ENCODE data around the gene RPS10.

RPS10 gene

DNA sequence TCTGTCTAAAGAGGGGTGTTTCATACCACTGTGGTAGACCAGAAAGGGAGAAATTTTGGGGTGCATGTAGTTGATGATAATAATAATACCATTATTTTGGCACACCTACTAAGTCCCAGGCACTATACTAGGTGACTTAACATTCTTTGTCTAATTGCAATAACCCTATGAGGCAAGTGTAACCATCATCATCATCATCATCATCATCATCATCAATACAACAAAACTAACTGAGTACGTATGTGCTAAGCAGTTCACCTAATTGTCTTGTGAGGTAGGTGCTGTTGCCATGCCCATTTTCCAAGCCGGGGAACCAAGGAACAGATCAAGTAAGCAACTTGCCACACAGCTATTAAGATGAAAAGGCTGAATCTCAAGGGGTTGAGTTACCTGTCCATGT, 37.4 kb upstream of the RPS10 start:
- no peak overlapping the region for H3K27ac ChIP-seq (ENCODE audit: low read length)
- no peaks in the 10 kb centered on the region for H3K36me3 ChIP-seq (ENCODE audit: control insufficient read depth in 1 of 2, insufficient read depth in 2 of 2, low read length in 2 of 2)
- H3K9me3 ChIP-seq (ENCODE audit: control insufficient read depth in 1 of 2, low read length in 2 of 2) = no peaks in the 10 kb centered on the region
- H3K4me1 ChIP-seq (ENCODE audit: control insufficient read depth in 1 of 2, insufficient read depth in 2 of 2, low read length in 2 of 2) = peaks cover 0 to 9% of the 10 kb centered on the region in 2 donors
- peaks cover 12% of the 10 kb centered on the region for H3K27me3 ChIP-seq (ENCODE audit: low read depth, low read length)
- no peak overlapping the region for H3K4me3 ChIP-seq (ENCODE audit: low read depth in 1 of 2, low read length in 2 of 2)

DNA sequence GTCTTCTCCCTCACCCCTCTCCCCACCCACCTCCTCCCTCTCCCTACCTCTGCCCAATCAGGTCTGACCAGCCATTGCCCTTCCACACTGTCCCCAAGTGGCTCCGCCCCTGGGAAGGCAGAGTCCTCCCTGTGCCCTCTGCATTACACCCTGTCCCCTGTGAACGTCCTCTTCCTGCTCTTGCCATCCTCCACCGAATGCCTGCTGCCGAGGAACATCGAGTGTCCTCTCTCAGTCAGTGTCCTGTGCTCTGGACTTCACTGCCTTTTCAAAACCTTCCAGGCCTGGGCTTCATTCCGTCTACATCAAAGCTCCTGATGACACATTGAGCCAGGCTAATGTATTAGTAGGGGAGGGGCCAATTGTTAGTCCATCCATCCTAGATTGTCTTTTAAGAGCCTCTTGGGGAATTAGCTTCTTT, 36.7 kb upstream of the RPS10 start:
- H3K27ac ChIP-seq (ENCODE audit: low read length) = no peak overlapping the region
- H3K36me3 ChIP-seq (ENCODE audit: control insufficient read depth in 1 of 2, insufficient read depth in 2 of 2, low read length in 2 of 2) = no peaks in the 10 kb centered on the region
- no peaks in the 10 kb centered on the region for H3K9me3 ChIP-seq (ENCODE audit: control insufficient read depth in 1 of 2, low read length in 2 of 2)
- peaks cover 12% of the 10 kb centered on the region for H3K27me3 ChIP-seq (ENCODE audit: low read depth, low read length)
- no peak overlapping the region for H3K4me3 ChIP-seq (ENCODE audit: low read depth in 1 of 2, low read length in 2 of 2)
- H3K4me1 ChIP-seq (ENCODE audit: control insufficient read depth in 1 of 2, insufficient read depth in 2 of 2, low read length in 2 of 2) = peaks cover 0 to 9% of the 10 kb centered on the region in 2 donors

DNA sequence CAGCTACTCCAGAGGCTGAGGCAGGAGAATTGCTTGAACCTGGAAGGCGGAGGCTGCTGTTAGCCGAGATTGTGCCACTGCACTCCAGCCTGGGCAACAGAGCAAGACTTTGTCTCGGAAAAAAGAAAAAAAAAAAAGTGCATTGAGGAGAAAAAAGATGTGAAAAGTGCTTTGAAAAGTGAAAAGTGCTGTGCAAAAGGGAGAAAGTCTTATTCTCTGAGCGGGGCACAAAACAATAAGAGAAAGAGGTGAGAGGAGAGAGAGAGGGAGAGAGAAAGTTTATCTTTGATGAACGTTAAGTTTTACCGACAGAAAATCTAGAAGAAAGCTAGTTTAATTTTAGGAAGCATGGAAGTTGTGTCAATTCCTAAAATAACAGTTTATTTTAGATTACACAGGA, 36.1 kb upstream of the RPS10 start:
- H3K4me3 ChIP-seq (ENCODE audit: low read depth in 1 of 2, low read length in 2 of 2) = no peak overlapping the region
- H3K36me3 ChIP-seq (ENCODE audit: control insufficient read depth in 1 of 2, insufficient read depth in 2 of 2, low read length in 2 of 2) = no peaks in the 10 kb centered on the region

DNA sequence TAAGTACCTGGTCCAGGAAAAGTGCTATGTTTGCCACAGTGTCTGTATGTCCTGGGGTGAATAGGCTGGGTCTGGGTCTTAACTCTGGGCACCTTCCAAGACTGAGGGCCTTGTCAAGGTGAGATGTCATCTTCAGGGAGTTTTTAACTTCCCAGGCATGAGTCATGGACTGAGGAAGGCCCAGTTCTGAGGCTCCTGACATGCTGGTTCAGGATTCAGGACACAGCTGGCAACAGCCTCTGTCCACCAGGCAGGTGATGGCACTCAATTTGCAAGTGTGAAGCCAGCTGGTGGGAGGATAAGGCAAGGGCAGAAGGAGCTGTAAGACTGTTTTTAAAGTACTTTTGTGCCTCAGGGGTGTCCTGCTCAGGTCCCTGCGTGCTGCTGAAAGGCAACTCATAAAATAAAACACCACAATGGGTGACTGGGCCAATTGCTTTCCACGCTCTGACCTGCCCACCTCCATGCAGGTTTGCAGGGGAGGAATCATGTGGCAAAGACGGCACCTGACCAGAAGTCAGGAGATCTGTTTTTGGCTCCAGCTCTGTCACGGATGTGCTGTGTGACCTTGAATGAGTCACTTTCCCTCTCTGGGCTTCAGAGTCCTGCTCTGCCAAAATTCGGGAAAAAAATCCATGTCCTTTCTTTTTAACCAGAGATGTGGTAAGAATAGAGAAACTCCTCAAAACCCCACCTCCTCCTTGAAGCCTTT, 35.1 kb upstream of the RPS10 start:
- peaks cover 4% of the 10 kb centered on the region for H3K27me3 ChIP-seq (ENCODE audit: low read depth, low read length)
- peaks cover 0 to 5% of the 10 kb centered on the region in 2 donors for H3K4me1 ChIP-seq (ENCODE audit: control insufficient read depth in 1 of 2, insufficient read depth in 2 of 2, low read length in 2 of 2)
- H3K4me3 ChIP-seq (ENCODE audit: low read depth in 1 of 2, low read length in 2 of 2) = no peak overlapping the region
- H3K36me3 ChIP-seq (ENCODE audit: control insufficient read depth in 1 of 2, insufficient read depth in 2 of 2, low read length in 2 of 2) = no peaks in the 10 kb centered on the region
- no peaks in the 10 kb centered on the region for H3K9me3 ChIP-seq (ENCODE audit: control insufficient read depth in 1 of 2, low read length in 2 of 2)
- H3K27ac ChIP-seq (ENCODE audit: low read length) = no peak overlapping the region

More for the DNA sequence above, 36.1 kb upstream of the RPS10 start:
- H3K4me1 ChIP-seq (ENCODE audit: control insufficient read depth in 1 of 2, insufficient read depth in 2 of 2, low read length in 2 of 2) = peaks cover 0 to 9% of the 10 kb centered on the region in 2 donors
- no peak overlapping the region for H3K27ac ChIP-seq (ENCODE audit: low read length)
- H3K27me3 ChIP-seq (ENCODE audit: low read depth, low read length) = peaks cover 12% of the 10 kb centered on the region
- H3K9me3 ChIP-seq (ENCODE audit: control insufficient read depth in 1 of 2, low read length in 2 of 2) = no peaks in the 10 kb centered on the region

DNA sequence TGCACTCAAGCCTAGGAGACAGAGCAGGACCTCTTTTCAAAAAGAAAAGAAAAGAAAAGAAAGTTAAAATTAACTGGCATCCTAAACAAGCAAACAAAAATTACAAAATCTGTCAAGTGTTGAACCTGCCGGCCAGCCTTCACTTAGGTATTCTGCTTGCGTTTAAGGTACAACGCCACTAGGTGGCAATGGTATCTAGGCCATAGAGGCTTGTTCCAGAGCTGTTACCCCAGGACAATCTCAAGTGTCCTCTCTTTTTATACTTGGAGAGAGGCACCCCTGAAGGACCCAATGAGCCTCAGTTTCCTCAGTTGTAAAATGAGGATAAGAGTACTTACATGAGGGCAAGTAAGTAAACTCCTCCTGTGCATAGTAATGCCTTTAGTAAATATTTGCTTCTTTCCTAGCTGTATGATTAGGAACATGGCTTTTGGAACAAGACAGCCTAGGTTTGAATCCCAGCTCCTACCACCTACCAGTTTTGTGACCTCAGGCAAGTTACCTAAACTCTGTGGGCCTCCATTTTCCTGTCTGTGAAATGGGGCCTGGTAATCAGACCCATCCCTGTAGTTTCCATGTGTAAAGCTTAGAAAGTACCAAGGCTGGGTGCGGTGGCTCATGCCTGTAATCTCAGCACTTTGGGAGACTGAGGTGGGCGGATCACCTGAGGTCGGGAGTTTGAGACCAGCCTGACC, 34.2 kb upstream of the RPS10 start:
- Histone ChIP-seq H3K27me3 (ENCODE audit: low read depth, low read length) (peaks cover 3% of the 10 kb centered on the region), H3K4me1 (ENCODE audit: control insufficient read depth in 1 of 2, insufficient read depth in 2 of 2, low read length in 2 of 2) (no peaks in the 10 kb centered on the region), H3K4me3 (ENCODE audit: low read depth in 1 of 2, low read length in 2 of 2) (no peak overlapping the region), H3K27ac (ENCODE audit: low read length) (no peak overlapping the region), H3K36me3 (ENCODE audit: control insufficient read depth in 1 of 2, insufficient read depth in 2 of 2, low read length in 2 of 2) (no peaks in the 10 kb centered on the region), H3K9me3 (ENCODE audit: control insufficient read depth in 1 of 2, low read length in 2 of 2) (no peaks in the 10 kb centered on the region)

DNA sequence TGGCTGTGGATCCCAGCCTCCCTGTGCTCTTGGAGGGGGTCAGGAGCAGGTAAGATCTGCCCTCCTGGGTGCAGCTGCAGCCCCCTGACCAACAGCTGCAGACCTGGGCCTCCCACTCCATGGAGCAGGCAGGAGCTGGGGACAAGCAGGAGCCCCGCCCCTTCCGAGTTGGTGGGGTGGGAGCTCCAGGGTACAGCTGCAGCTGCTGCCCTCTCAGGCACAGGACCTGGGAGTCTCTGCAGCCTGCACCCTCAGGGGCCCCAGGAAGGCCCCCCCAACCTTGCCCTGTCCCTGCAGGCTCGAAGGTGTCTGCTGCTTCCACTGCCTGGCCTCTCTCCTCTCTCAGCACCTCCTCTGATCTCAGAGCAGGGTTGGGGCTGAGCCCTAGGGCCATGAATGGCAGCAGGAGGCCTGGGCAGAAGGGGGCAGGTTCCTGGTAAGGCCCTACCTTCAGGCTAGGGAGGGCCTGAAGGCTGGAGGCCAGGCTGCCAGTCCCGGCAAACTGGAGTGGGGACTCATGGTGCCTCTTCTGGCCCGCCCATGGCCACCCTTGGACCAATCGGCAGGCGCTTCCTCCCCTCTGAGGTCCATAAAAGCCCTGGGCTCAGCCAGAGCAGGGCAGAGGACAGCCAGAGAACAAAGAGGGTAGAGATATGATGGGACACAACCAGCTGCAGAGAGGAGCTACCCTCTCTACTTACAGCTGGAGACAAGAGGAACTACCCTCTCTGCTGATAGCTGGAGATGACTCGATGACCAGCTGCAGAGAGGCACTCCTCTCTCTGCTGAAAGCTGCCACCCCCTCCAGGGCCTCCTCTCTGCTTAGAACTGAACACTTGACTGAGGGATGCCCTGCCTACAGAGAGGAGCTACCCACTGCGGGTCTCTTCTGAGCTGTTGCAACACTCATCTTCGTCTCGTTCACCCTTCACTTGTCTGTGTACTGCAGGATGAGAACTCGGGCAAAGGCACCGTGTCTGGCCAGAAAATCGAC, 32.2 kb upstream of the RPS10 start:
- no peaks in the 10 kb centered on the region for H3K9me3 ChIP-seq (ENCODE audit: control insufficient read depth in 1 of 2, low read length in 2 of 2)
- no peaks in the 10 kb centered on the region for H3K4me1 ChIP-seq (ENCODE audit: control insufficient read depth in 1 of 2, insufficient read depth in 2 of 2, low read length in 2 of 2)
- H3K27me3 ChIP-seq (ENCODE audit: low read depth, low read length) = no peaks in the 10 kb centered on the region
- no peak overlapping the region for H3K27ac ChIP-seq (ENCODE audit: low read length)
- H3K4me3 ChIP-seq (ENCODE audit: low read depth in 1 of 2, low read length in 2 of 2) = no peak overlapping the region
- no peaks in the 10 kb centered on the region for H3K36me3 ChIP-seq (ENCODE audit: control insufficient read depth in 1 of 2, insufficient read depth in 2 of 2, low read length in 2 of 2)

DNA sequence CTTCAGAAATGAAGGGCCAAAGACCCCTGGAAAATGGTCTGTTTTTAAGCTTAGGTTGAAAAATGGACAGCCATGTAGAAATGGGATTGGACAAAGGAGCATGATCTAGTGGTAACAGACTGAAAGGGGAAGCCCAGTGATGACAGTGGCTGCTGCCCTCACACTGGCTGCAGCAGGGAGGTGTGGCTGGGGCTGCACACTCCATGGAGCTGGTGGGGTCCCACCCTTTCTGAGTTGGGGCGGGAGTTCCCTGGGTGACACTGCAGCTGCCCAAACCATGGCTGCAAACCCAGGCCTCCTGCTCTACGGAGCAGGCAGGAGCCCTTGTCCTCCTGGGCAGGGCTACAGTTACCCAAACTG, 31.5 kb upstream of the RPS10 start:
- no peaks in the 10 kb centered on the region for H3K27me3 ChIP-seq (ENCODE audit: low read depth, low read length)
- no peak overlapping the region for H3K27ac ChIP-seq (ENCODE audit: low read length)
- H3K9me3 ChIP-seq (ENCODE audit: control insufficient read depth in 1 of 2, low read length in 2 of 2) = no peaks in the 10 kb centered on the region
- H3K4me3 ChIP-seq (ENCODE audit: low read depth in 1 of 2, low read length in 2 of 2) = no peak overlapping the region
- no peaks in the 10 kb centered on the region for H3K4me1 ChIP-seq (ENCODE audit: control insufficient read depth in 1 of 2, insufficient read depth in 2 of 2, low read length in 2 of 2)
- no peaks in the 10 kb centered on the region for H3K36me3 ChIP-seq (ENCODE audit: control insufficient read depth in 1 of 2, insufficient read depth in 2 of 2, low read length in 2 of 2)

DNA sequence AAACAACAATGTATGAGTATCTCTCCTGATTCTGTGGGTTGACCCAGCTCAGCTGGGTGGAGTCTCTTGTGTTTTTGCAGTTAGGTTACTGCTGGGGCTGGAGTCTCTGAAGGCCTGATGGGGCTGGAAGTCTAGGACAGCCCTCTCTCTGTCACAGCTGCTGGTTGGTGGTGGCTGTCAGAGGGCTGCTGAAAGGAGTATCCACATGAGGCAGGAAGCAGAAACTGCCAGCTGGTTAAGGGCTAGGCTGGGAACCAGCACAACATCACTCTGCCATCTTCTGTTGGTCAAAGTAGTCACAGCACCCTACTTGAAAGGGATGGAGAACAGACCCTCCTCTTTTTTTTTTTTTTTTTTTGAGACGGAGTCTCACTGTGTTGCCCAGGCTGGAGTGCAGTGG, 30.0 kb upstream of the RPS10 start:
- Histone ChIP-seq H3K4me3 (ENCODE audit: low read depth in 1 of 2, low read length in 2 of 2) (no peak overlapping the region), H3K9me3 (ENCODE audit: control insufficient read depth in 1 of 2, low read length in 2 of 2) (no peaks in the 10 kb centered on the region), H3K4me1 (ENCODE audit: control insufficient read depth in 1 of 2, insufficient read depth in 2 of 2, low read length in 2 of 2) (no peaks in the 10 kb centered on the region), H3K36me3 (ENCODE audit: control insufficient read depth in 1 of 2, insufficient read depth in 2 of 2, low read length in 2 of 2) (no peaks in the 10 kb centered on the region), H3K27ac (ENCODE audit: low read length) (no peak overlapping the region), H3K27me3 (ENCODE audit: low read depth, low read length) (no peaks in the 10 kb centered on the region)

DNA sequence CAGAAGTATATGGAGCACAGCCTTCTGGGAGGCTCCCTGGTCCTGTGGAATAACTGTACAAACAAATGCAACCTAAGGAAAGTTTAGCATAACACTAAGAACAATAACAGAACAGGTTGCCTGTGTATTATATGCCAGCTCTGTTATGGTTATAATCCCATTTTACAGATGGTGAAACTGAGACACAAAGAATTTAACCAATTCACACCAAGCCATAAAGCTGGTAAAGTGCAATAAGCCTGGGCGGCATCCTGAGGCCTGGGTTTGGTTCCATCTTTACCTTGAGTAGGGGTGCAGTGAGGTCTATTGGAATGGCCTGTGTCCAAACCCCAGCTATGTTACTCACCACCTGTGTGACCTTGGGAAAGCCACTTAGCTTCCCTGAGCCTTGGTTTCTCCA, 25.3 kb upstream of the RPS10 start:
- H3K9me3 ChIP-seq (ENCODE audit: control insufficient read depth in 1 of 2, low read length in 2 of 2) = no peaks in the 10 kb centered on the region
- no peak overlapping the region for H3K27ac ChIP-seq (ENCODE audit: low read length)
- no peak overlapping the region for H3K4me3 ChIP-seq (ENCODE audit: low read depth in 1 of 2, low read length in 2 of 2)
- no peaks in the 10 kb centered on the region for H3K27me3 ChIP-seq (ENCODE audit: low read depth, low read length)
- no peaks in the 10 kb centered on the region for H3K4me1 ChIP-seq (ENCODE audit: control insufficient read depth in 1 of 2, insufficient read depth in 2 of 2, low read length in 2 of 2)
- no peaks in the 10 kb centered on the region for H3K36me3 ChIP-seq (ENCODE audit: control insufficient read depth in 1 of 2, insufficient read depth in 2 of 2, low read length in 2 of 2)

DNA sequence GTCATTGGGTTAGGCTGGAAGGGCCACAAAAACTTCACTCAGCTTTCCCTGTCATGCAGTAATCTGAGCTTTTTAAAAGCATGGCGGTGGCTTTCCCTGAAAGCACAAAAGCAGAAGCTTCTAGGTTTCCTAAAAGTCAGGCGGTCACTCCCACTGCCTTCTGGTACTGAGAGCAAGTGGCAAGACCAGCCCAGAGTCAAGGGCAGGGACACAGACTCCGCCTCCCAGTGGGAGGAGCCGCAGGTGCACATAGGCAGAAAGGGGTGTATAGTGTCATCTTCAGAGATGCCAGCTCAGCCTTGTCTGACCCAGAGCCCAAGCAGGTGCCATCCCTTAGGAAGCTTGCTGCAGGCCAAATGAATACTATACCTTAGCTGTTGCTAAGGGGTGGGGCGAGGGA, 22.0 kb upstream of the RPS10 start:
- Histone ChIP-seq H3K4me3 (ENCODE audit: low read depth in 1 of 2, low read length in 2 of 2) (no peak overlapping the region), H3K27me3 (ENCODE audit: low read depth, low read length) (no peaks in the 10 kb centered on the region), H3K4me1 (ENCODE audit: control insufficient read depth in 1 of 2, insufficient read depth in 2 of 2, low read length in 2 of 2) (no peaks in the 10 kb centered on the region), H3K27ac (ENCODE audit: low read length) (no peak overlapping the region), H3K9me3 (ENCODE audit: control insufficient read depth in 1 of 2, low read length in 2 of 2) (no peaks in the 10 kb centered on the region), H3K36me3 (ENCODE audit: control insufficient read depth in 1 of 2, insufficient read depth in 2 of 2, low read length in 2 of 2) (no peaks in the 10 kb centered on the region)

DNA sequence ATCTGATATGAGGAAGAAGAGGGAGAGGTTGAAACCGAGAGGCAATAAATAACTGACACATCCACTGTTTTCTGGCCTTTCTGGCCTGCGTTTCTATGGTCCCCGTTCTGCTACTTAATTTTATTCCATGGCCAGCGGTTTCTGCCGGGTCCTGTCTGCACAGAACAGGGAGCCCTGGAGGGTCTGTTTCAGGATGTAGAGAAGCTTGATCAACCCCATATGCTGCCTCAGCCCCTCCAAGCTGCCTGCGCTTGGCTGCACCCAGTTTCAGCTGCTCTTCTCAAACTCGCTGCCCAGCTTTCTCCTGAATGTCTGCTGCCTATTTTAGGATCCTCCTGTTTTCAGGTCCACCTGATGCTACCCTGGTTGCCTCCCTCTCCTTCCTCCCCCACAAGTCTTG, 21.5 kb upstream of the RPS10 start:
- Histone ChIP-seq H3K9me3 (ENCODE audit: control insufficient read depth in 1 of 2, low read length in 2 of 2) (no peaks in the 10 kb centered on the region), H3K4me3 (ENCODE audit: low read depth in 1 of 2, low read length in 2 of 2) (no peak overlapping the region), H3K27me3 (ENCODE audit: low read depth, low read length) (no peaks in the 10 kb centered on the region), H3K27ac (ENCODE audit: low read length) (no peak overlapping the region), H3K36me3 (ENCODE audit: control insufficient read depth in 1 of 2, insufficient read depth in 2 of 2, low read length in 2 of 2) (no peaks in the 10 kb centered on the region), H3K4me1 (ENCODE audit: control insufficient read depth in 1 of 2, insufficient read depth in 2 of 2, low read length in 2 of 2) (no peaks in the 10 kb centered on the region)
